ENCODE data around the gene KIAA1549. TPM values are rescaled to one million over a fixed set of nuclear protein-coding genes. Genes with fewer than 3 reads are reported as not detected.

Gene KIAA1549
- total RNA-seq, 1 donor: 5.1 TPM

- DNase-seq (ENCODE audit: low read depth in 2 of 3, low spot score in 2 of 3): no peak
Measured at GRCh38 chr7:138975343-138976104, 5.7 kb downstream of the KIAA1549 start.

GRCh38 chr7:138974675-138975292 lies 6.4 kb downstream of the KIAA1549 start:
- DNase-seq (ENCODE audit: low read depth in 2 of 3, low spot score in 2 of 3): no peak

DNA sequence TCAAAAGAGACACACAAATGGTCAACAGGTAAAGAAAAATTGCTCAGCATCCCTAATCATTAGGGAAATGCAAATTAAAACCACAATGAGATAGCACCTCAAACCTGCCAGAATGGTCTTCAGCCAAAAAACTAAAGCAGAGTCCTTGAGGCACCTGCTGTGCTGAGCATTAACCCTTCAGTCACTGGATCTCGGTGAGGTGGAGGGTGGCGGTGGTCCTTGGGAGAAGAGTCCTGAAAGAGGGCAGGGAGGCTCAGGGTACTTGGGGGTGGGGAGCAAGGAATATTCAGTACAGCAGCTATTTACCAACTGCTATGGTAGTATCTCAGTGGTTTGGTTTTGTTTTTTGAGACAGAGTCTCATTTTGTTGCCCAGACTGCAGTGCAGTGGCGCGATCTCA lies 7.1 kb downstream of the KIAA1549 start:
- no peak for DNase-seq (ENCODE audit: low read depth in 2 of 3, low spot score in 2 of 3)

GRCh38 chr7:138970952-138971351 lies 10.2 kb downstream of the KIAA1549 start:
- DNase-seq (ENCODE audit: low read depth in 2 of 3, low spot score in 2 of 3): no peak

DNA sequence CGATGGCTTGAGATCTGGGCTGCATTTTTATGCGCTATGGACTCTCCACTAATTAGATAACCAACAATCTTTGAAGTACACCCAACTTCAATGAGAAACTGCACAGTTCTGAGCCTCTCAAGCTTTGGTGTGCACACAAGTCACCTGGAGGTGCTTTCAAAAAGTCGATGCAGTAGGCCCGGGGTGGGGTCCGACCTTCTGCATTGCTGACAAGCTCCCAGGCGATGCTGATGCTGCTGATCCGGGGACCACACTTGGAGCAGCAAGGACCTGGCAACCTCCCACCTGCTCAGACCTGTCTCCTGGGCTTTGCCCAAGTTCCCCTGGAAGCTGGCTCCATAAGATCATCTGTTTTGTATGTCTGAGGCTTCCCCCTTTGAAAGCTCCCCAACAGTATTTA lies 10.7 kb downstream of the KIAA1549 start:
- DNase-seq (ENCODE audit: low read depth in 2 of 3, low spot score in 2 of 3): no peak

- DNase-seq (ENCODE audit: low read depth in 2 of 3, low spot score in 2 of 3): no peak
Measured at GRCh38 chr7:138967159-138967558, 14.0 kb downstream of the KIAA1549 start.

- no peak for DNase-seq (ENCODE audit: low read depth in 2 of 3, low spot score in 2 of 3)
Measured at GRCh38 chr7:138964624-138965436, 16.4 kb downstream of the KIAA1549 start.

GRCh38 chr7:138963675-138964074 lies 17.5 kb downstream of the KIAA1549 start:
- DNase-seq (ENCODE audit: low read depth in 2 of 3, low spot score in 2 of 3): peak in 1 of 3 donors; percentile 40

DNA sequence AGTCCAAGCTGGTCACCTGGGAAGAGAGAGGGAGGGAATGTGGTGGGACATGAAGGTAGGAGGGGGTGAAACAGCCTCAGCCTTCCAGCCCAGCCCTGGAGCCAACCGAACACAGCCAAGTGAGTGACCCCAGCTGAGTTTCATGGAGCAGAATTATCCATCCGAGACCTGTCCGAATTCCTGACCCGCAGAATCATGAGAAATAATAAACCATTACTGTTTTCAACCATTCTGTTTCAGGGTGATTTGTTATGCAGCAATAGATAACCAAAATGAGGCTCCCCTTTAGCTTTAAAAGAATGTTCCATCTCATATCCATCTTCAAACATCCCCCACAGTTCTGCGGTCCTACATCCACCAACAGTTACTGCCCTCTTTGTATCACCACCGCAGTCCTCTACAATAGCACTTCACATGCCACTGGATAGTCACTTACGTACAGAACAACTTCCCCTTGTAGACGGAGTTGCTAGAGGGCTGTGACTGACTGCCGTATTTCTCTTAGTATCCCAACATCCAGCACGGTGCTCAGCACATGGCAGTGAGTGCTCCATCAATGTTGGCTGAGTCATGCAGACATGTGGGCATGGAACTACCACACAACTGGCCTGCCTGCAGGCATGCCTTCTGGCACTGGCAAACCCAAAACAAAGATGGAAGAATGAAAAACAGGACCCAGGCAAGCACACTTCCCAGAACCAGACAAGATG lies 18.5 kb downstream of the KIAA1549 start:
- DNase-seq (ENCODE audit: low read depth in 2 of 3, low spot score in 2 of 3): peak in 1 of 3 donors; percentile 15

DNA sequence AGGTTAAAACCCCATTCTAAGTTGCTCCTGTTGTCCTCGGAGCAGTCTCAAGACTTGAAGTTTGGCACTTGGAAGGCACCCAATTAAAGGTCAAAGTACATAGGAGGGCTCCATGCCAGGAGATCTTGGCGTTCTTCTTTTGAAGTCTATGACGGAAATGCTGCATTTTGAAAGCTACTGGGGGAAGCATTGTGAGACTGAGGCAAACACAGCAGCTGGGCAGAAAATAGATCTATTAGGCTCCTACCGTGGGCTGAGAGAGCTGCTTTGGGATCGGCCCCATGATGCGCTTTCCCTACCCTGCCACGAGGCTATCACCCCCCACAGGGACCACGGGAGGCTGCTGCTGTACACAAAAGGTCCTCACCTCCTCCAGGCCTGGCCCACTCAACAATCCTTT lies 20.0 kb downstream of the KIAA1549 start:
- no peak for DNase-seq (ENCODE audit: low read depth in 2 of 3, low spot score in 2 of 3)

DNA sequence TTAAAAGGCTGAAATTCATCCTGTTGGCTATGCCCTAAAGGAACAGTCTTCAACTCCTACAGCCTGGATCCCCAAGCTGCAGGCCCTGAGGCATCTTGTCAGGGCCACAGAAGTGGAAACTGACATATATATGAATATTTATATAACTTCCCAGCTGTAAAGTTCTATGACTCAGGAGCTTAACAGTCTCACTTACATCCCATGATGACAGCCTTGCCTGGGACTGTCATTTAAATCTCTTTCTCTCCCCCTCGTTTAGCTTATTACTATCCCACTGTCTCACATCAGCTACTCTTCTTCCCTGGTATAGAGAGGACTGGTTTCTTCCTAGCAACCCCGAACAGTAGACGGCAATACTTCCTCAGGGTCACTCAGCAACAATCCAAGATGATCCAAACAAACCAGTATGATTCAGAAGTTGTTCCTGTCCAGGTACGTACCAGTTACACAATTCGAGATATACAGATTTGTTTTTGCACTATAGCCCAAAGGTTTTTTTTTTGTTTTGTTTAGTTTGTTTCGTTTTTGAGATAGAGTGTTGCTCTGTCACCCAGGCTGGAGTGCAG lies 22.7 kb downstream of the KIAA1549 start:
- no peak for DNase-seq (ENCODE audit: low read depth in 2 of 3, low spot score in 2 of 3)

GRCh38 chr7:138957753-138958390 lies 23.3 kb downstream of the KIAA1549 start:
- DNase-seq (ENCODE audit: low read depth in 2 of 3, low spot score in 2 of 3): no peak

DNA sequence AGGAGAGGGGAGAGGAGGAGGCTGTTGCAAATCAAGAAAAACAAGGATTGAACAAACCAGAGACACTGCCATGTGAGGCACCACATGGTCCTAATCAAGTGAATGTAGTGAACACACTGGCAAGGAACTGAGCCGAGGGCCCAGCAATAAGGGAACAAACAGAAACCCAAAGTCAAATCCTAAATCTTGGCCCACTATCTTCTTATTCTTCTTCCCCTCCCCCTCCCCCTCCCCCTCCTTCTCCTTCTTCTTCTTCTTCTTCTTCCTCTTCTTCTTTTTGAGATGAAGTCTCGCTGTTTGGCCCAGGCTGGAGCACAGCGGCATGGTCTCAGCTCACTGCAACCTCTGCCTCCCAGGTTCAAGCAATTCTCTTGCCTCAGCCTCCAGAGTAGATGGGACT lies 24.0 kb downstream of the KIAA1549 start:
- no peak for DNase-seq (ENCODE audit: low read depth in 2 of 3, low spot score in 2 of 3)

GRCh38 chr7:138954545-138955475 lies 26.4 kb downstream of the KIAA1549 start:
- no peak for DNase-seq (ENCODE audit: low read depth in 2 of 3, low spot score in 2 of 3)

DNA sequence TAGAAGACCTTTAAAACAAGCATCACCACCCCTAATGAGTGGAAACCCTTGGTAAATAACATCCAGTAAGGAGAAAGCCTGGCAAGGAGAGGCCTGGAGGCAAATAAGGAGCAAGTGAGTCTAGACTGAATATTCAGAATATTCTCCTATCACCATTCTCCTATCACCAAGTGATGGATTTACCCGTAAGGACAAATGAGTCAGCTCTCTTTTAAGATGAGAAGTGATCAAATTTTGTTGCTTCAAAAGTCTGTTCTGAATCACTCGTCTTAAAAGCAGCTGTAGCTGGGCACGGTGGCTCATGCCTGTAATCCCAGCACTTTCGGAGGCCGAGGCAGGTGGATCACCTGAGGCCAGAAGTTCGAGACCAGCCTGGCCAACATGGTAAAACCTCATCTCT lies 28.4 kb downstream of the KIAA1549 start:
- no peak for DNase-seq (ENCODE audit: low read depth in 2 of 3, low spot score in 2 of 3)

DNA sequence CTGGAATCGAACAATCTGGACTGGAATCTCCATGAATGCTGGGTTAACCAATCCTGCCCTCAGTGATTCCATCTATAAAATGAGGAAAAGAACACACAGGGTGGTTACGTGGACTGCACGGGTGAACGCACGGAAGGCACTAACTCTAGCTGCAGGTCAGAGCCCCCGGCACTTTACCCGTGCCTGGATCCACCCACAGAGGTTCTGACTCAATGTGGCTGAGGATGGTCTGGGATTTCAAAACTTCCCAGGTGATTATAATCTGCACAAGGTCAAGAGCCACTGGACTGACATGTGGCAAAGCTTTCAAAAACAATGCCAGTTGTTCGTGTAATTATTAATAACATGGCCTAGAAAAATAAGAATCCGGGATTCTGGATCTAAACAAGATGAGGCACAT lies 29.2 kb downstream of the KIAA1549 start:
- no peak for DNase-seq (ENCODE audit: low read depth in 2 of 3, low spot score in 2 of 3)

DNA sequence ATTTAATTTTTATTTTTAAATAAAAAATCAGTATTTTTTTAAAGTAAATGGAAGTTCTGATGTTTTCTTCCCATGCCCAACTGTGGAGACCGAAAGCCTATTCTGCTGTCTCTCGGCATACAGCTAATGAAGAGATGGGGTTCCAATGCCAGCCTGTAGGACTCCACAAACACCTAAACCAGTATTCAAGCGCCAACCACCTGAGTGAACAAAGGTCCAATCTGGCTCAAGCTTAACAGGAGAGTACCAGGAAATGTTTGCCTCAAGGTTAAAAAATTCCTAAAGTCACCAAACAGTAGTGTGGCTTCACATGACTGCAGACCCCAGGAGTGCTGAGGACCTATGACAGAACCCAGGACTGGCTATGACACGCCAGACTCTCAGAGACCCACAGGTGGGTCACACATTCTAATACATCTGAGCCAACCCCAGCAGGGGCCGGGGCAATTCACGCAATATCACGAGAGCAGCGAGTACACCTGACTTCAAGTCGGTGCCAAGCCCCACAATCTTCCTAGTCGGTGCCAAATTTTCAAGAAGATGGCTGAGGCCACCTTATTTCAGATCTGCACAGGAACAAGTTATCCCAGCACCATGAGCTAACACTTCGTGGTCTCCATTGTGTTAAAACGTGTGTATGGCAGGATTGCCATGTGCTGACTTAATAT lies 31.6 kb downstream of the KIAA1549 start:
- no peak for DNase-seq (ENCODE audit: low read depth in 2 of 3, low spot score in 2 of 3)

DNA sequence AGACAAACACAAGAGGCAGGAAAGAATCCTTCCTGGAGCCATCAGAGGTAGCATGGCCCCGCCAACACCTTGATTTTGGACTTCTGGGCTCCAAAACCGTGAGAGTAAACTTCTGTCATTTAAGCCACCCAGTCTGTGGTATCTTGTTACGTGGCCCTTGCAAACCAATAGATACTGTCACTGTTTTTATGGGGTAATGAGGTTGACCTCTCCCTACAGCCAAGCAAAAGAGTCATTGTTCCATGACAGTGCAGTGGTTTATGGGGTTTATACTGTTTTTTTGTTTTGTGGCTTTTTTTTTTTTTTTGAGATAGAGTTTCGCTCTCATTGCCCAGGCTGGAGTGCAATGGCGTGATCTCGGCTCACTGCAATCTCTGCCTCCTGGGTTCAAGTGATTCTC lies 32.8 kb downstream of the KIAA1549 start:
- no peak for DNase-seq (ENCODE audit: low read depth in 2 of 3, low spot score in 2 of 3)

DNA sequence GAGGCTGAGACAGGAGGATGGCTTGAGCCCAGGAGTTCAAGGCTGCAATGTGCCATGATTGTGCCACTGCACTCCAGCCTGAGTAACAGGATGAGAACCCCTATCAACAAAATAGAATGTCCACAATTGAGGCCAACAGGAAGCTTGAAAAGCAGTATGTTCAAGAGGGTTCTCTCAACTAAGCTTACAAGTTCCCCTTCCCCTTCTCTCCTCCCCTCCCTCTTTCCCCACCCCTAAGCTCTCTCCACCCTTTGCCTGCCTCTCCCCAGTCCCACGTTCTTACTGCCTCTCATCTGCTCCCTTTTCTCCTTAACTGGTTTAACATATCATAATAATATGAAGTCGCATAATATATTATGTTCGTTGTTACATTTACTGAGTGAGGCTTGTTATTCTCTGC lies 35.4 kb downstream of the KIAA1549 start:
- peak in 1 of 3 donors; percentile 47 for DNase-seq (ENCODE audit: low read depth in 2 of 3, low spot score in 2 of 3)

Measured in hematopoietic multipotent progenitor cell (in vitro differentiated cells).